ENCODE measurements around the gene LPAR2.

The LPAR2 gene

GRCh38 chr19:19656451-19657396 lies 28.7 kb upstream of the LPAR2 start:
- TF ChIP-seq TAF1 (IDR thresholded peaks at IDR 0.05; ENCODE audit: borderline replicate concordance, insufficient read depth, low read length) (no peak), SIN3A (IDR thresholded peaks at IDR 0.05; ENCODE audit: borderline replicate concordance, insufficient read depth, low read length) (no peak), REST (IDR thresholded peaks at IDR 0.05; ENCODE audit: insufficient read depth in 1 of 2, low read depth in 2 of 2, low read length in 2 of 2) (no peak), POLR2AphosphoS5 (IDR thresholded peaks at IDR 0.05; ENCODE audit: low read depth, low read length) (no peak), FOXP2 (optimal IDR thresholded peaks at IDR 0.05; ENCODE audit: borderline replicate concordance, extremely low read depth, extremely low read length, insufficient read depth) (no peak)

DNA sequence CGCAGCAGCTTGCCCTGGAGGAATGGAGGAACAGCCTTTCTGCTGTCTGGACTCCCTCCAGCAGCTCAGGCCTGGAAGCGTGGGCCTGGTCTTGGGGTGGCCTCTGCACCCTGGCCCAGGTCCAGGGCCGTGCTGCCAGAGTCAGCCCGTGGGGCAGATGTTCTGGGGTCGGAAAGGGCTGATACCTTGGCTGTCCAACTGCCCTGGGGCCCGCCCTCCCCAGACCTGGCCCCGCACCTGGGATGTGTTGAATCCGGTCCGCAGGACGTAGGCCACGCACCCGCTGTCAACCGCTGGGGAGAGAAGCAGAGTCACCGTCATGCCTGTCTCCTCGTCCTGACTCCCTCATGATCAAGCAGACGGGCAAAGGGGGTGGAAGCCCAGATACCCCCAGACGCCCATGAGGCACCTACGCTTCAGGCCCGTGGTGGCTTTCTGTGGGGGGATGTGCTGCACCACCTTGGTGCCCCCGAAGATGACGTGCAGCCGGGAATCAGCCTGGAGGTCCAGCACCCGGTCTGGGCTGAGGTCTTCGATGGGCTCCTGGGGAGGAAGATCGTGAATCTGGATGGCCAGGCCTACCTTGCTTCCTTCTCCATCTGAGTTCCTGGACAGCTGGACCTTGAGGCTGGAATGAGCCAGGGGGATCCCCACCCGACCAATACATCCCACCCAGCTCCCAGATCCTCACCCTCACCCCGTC lies 27.8 kb upstream of the LPAR2 start:
- no peak for TF ChIP-seq POLR2AphosphoS5 (IDR thresholded peaks at IDR 0.05; ENCODE audit: low read depth, low read length)
- TF ChIP-seq SIN3A (IDR thresholded peaks at IDR 0.05; ENCODE audit: borderline replicate concordance, insufficient read depth, low read length), result no peak
- TF ChIP-seq FOXP2 (optimal IDR thresholded peaks at IDR 0.05; ENCODE audit: borderline replicate concordance, extremely low read depth, extremely low read length, insufficient read depth), result no peak
- TF ChIP-seq REST (IDR thresholded peaks at IDR 0.05; ENCODE audit: insufficient read depth in 1 of 2, low read depth in 2 of 2, low read length in 2 of 2), result no peak
- no peak for TF ChIP-seq TAF1 (IDR thresholded peaks at IDR 0.05; ENCODE audit: borderline replicate concordance, insufficient read depth, low read length)

- no peak for TF ChIP-seq REST (IDR thresholded peaks at IDR 0.05; ENCODE audit: insufficient read depth in 1 of 2, low read depth in 2 of 2, low read length in 2 of 2)
- TF ChIP-seq FOXP2 (optimal IDR thresholded peaks at IDR 0.05; ENCODE audit: borderline replicate concordance, extremely low read depth, extremely low read length, insufficient read depth), result no peak
- no peak for TF ChIP-seq TAF1 (IDR thresholded peaks at IDR 0.05; ENCODE audit: borderline replicate concordance, insufficient read depth, low read length)
- no peak for TF ChIP-seq SIN3A (IDR thresholded peaks at IDR 0.05; ENCODE audit: borderline replicate concordance, insufficient read depth, low read length)
- no peak for TF ChIP-seq POLR2AphosphoS5 (IDR thresholded peaks at IDR 0.05; ENCODE audit: low read depth, low read length)
Measured at GRCh38 chr19:19655051-19655594, 27.1 kb upstream of the LPAR2 start.

- TF ChIP-seq TAF1 (IDR thresholded peaks at IDR 0.05; ENCODE audit: borderline replicate concordance, insufficient read depth, low read length), result no peak
- no peak for TF ChIP-seq REST (IDR thresholded peaks at IDR 0.05; ENCODE audit: insufficient read depth in 1 of 2, low read depth in 2 of 2, low read length in 2 of 2)
- no peak for TF ChIP-seq SIN3A (IDR thresholded peaks at IDR 0.05; ENCODE audit: borderline replicate concordance, insufficient read depth, low read length)
- no peak for TF ChIP-seq POLR2AphosphoS5 (IDR thresholded peaks at IDR 0.05; ENCODE audit: low read depth, low read length)
- TF ChIP-seq FOXP2 (optimal IDR thresholded peaks at IDR 0.05; ENCODE audit: borderline replicate concordance, extremely low read depth, extremely low read length, insufficient read depth), result no peak
Measured at GRCh38 chr19:19654441-19654840, 26.4 kb upstream of the LPAR2 start.
